ENCODE data around the gene ALDH2. TPM values are rescaled to one million over a fixed set of nuclear protein-coding genes. Genes with fewer than 3 reads are reported as not detected.
"Not testable (repeated sequence)": the region's sequence is repeated elsewhere in the genome, so short reads cannot be mapped to it uniquely, and the experiment has no call there.

The ALDH2 gene
- total RNA-seq, 1 donor from 2014 or later: 59.5 TPM

- no peak for DNase-seq (ENCODE audit: extremely low spot score, unreplicated experiment)
- no peak overlapping the region for H3K27ac Mint-ChIP-seq
- no peaks in the 10 kb centered on the region for H3K4me1 Mint-ChIP-seq (ENCODE audit: unreplicated experiment)
- no peak overlapping the region for H3K4me3 Mint-ChIP-seq
- TF ChIP-seq CTCF (conservative IDR thresholded peaks at IDR 0.05): no peak
- H3K36me3 Mint-ChIP-seq: peaks cover 21% of the 10 kb centered on the region
- no peaks in the 10 kb centered on the region for H3K27me3 Mint-ChIP-seq
- no peaks in the 10 kb centered on the region for H3K9me3 Mint-ChIP-seq
These were observed 33.9 kb upstream of the ALDH2 start for GRCh38 chr12:111732786-111733185.

GRCh38 chr12:111733340-111733915 lies 33.3 kb upstream of the ALDH2 start:
- Mint-ChIP-seq H3K36me3 (peaks cover 19% of the 10 kb centered on the region), H3K4me3 (no peak overlapping the region), H3K4me1 (ENCODE audit: unreplicated experiment) (no peaks in the 10 kb centered on the region), H3K9me3 (no peaks in the 10 kb centered on the region), H3K27ac (no peak overlapping the region), H3K27me3 (no peaks in the 10 kb centered on the region)
- DNase-seq (ENCODE audit: extremely low spot score, unreplicated experiment): no peak
- TF ChIP-seq CTCF (conservative IDR thresholded peaks at IDR 0.05): no peak

GRCh38 chr12:111739524-111739923 lies 27.2 kb upstream of the ALDH2 start:
- H3K4me3 Mint-ChIP-seq; DNase-seq (ENCODE audit: extremely low spot score, unreplicated experiment); H3K27me3 Mint-ChIP-seq; H3K4me1 Mint-ChIP-seq (ENCODE audit: unreplicated experiment); H3K27ac Mint-ChIP-seq; H3K36me3 Mint-ChIP-seq; H3K9me3 Mint-ChIP-seq: not testable (repeated sequence)

GRCh38 chr12:111741235-111741812 lies 25.4 kb upstream of the ALDH2 start:
- Mint-ChIP-seq H3K4me3 (no peak overlapping the region), H3K27me3 (no peaks in the 10 kb centered on the region), H3K4me1 (ENCODE audit: unreplicated experiment) (peaks cover 8% of the 10 kb centered on the region), H3K9me3 (no peaks in the 10 kb centered on the region), H3K36me3 (peaks cover 7% of the 10 kb centered on the region), H3K27ac (no peak overlapping the region)
- DNase-seq (ENCODE audit: extremely low spot score, unreplicated experiment): no peak
- no peak for TF ChIP-seq CTCF (conservative IDR thresholded peaks at IDR 0.05)

- no peak for DNase-seq (ENCODE audit: extremely low spot score, unreplicated experiment)
- Mint-ChIP-seq H3K4me3 (no peak overlapping the region), H3K9me3 (no peaks in the 10 kb centered on the region), H3K4me1 (ENCODE audit: unreplicated experiment) (peaks cover 8% of the 10 kb centered on the region), H3K27ac (no peak overlapping the region), H3K27me3 (no peaks in the 10 kb centered on the region), H3K36me3 (no peaks in the 10 kb centered on the region)
- no peak for TF ChIP-seq CTCF (conservative IDR thresholded peaks at IDR 0.05)
These were observed 21.5 kb upstream of the ALDH2 start for GRCh38 chr12:111745211-111745610.

- Mint-ChIP-seq H3K4me1 (ENCODE audit: unreplicated experiment) (no peaks in the 10 kb centered on the region), H3K9me3 (no peaks in the 10 kb centered on the region), H3K27me3 (no peaks in the 10 kb centered on the region), H3K27ac (no peak overlapping the region), H3K4me3 (no peak overlapping the region), H3K36me3 (no peaks in the 10 kb centered on the region)
- TF ChIP-seq CTCF (conservative IDR thresholded peaks at IDR 0.05): no peak
- no peak for DNase-seq (ENCODE audit: extremely low spot score, unreplicated experiment)
These were observed 19.4 kb upstream of the ALDH2 start for GRCh38 chr12:111747333-111747732.

Measured in type B pancreatic cell (in vitro differentiated cells).